H54 (cell line): ENCODE measurements around the gene ADGRD1.

ENCODE experiments used
- DNase-seq: peaks from one replicate; pipeline ENCODE4 v3.0.0; 2011; ENCODE audit warnings: low spot score, mixed read lengths; ENCODE audit not compliant: insufficient read length
- FAIRE-seq: peaks from 3 replicates; lab custom pipeline; 2011; peaks lifted over from hg19 to GRCh38; lab: Jason Lieb, UNC
- POLR2A ChIP-seq: IDR thresholded peaks from 2 replicates; pipeline ENCODE4 v1.6.1; 2011; ENCODE audit warnings: low read depth, mild to moderate bottlenecking, low read length

Gene ADGRD1

GRCh38 chr12:131050463-131051154, 96.9 kb downstream of the ADGRD1 start:
- FAIRE-seq (no peak), DNase-seq (no peak)
- TF ChIP-seq POLR2A = no peak

- no peak for FAIRE-seq
These were observed 97.4 kb downstream of the ADGRD1 start for GRCh38 chr12:131051155-131051473.

GRCh38 chr12:131052063-131052781, 98.5 kb downstream of the ADGRD1 start:
- no peak for TF ChIP-seq POLR2A
- DNase-seq = no peak
- FAIRE-seq = no peak

More at GRCh38 chr12:131051155-131051473, 97.4 kb downstream of the ADGRD1 start:
- DNase-seq = no peak
- no peak for TF ChIP-seq POLR2A

GRCh38 chr12:131052929-131053328, 99.2 kb downstream of the ADGRD1 start:
- TF ChIP-seq POLR2A = no peak
- DNase-seq (no peak), FAIRE-seq (no peak)

GRCh38 chr12:131053567-131053966, 99.9 kb downstream of the ADGRD1 start:
- DNase-seq (no peak), FAIRE-seq (no peak)
- no peak for TF ChIP-seq POLR2A

- FAIRE-seq (no peak), DNase-seq (no peak)
- no peak for TF ChIP-seq POLR2A
These were observed 100.8 kb downstream of the ADGRD1 start for GRCh38 chr12:131054345-131055092.

- TF ChIP-seq POLR2A = no peak
- DNase-seq (no peak), FAIRE-seq (no peak)
These were observed 101.4 kb downstream of the ADGRD1 start for GRCh38 chr12:131055093-131055465.

- TF ChIP-seq POLR2A = no peak
- no peak for FAIRE-seq
- DNase-seq = no peak
These were observed 102.0 kb downstream of the ADGRD1 start for GRCh38 chr12:131055596-131056233.

GRCh38 chr12:131056626-131057025, 102.9 kb downstream of the ADGRD1 start:
- TF ChIP-seq POLR2A = no peak
- DNase-seq (no peak), FAIRE-seq (no peak)

GRCh38 chr12:131057211-131057721, 103.6 kb downstream of the ADGRD1 start:
- DNase-seq (no peak), FAIRE-seq (no peak)
- no peak for TF ChIP-seq POLR2A

- DNase-seq (no peak), FAIRE-seq (no peak)
- TF ChIP-seq POLR2A = no peak
These were observed 104.2 kb downstream of the ADGRD1 start for GRCh38 chr12:131057722-131058515.

- no peak for FAIRE-seq
- no peak for DNase-seq
- TF ChIP-seq POLR2A = no peak
These were observed 105.0 kb downstream of the ADGRD1 start for GRCh38 chr12:131058700-131059099.

- DNase-seq (no peak), FAIRE-seq (no peak)
- no peak for TF ChIP-seq POLR2A
These were observed 106.5 kb downstream of the ADGRD1 start for GRCh38 chr12:131060011-131060703.
